Measurements from ENCODE around the gene COBLL1.

The COBLL1 gene

DNA sequence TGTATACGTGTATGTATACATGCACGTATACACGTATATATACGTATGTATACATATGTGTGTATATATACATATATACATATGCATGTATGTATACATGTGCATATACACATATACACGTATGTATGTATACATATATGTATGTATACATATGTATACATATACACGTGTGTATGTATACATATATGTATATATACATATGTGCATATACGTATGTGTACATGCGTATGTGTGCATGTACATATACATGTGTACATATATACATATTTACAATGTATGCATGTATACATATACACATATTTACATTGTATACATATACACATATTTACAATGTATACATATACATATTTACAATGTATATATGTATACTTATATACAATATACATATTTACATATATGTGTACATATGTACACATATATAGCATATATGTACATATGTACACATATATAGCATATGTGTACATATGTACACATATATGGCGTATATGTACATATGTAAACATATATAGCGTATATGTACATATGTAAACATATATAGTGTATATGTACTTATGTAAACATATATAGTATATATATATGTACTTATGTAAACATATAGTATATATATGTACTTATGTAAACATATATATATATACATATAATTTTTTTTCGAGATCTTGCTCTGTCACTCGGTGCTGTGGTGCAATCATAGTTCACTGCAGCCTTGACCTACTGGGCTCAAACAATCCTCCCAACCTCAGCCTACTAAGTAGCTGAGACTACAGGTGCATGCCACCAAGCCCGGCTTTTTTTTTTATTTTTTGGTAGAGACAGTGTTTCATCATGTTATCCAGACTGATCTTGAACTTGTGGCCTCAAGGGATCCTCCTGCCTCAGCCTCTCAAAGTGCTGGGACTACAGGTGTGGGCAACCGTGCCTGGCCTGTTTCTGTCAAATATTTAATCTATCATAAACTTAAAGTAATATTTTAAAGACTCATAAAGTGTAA is 23.2 kb downstream of the COBLL1 start:
- TF ChIP-seq SIN3A (IDR thresholded peaks at IDR 0.05; ENCODE audit: borderline replicate concordance, insufficient read depth, low read length) (no peak), FOXP2 (optimal IDR thresholded peaks at IDR 0.05; ENCODE audit: borderline replicate concordance, extremely low read depth, extremely low read length, insufficient read depth) (no peak), TAF1 (IDR thresholded peaks at IDR 0.05; ENCODE audit: borderline replicate concordance, insufficient read depth, low read length) (no peak), POLR2AphosphoS5 (IDR thresholded peaks at IDR 0.05; ENCODE audit: low read depth, low read length) (no peak)
- TF ChIP-seq, protein P1, sequence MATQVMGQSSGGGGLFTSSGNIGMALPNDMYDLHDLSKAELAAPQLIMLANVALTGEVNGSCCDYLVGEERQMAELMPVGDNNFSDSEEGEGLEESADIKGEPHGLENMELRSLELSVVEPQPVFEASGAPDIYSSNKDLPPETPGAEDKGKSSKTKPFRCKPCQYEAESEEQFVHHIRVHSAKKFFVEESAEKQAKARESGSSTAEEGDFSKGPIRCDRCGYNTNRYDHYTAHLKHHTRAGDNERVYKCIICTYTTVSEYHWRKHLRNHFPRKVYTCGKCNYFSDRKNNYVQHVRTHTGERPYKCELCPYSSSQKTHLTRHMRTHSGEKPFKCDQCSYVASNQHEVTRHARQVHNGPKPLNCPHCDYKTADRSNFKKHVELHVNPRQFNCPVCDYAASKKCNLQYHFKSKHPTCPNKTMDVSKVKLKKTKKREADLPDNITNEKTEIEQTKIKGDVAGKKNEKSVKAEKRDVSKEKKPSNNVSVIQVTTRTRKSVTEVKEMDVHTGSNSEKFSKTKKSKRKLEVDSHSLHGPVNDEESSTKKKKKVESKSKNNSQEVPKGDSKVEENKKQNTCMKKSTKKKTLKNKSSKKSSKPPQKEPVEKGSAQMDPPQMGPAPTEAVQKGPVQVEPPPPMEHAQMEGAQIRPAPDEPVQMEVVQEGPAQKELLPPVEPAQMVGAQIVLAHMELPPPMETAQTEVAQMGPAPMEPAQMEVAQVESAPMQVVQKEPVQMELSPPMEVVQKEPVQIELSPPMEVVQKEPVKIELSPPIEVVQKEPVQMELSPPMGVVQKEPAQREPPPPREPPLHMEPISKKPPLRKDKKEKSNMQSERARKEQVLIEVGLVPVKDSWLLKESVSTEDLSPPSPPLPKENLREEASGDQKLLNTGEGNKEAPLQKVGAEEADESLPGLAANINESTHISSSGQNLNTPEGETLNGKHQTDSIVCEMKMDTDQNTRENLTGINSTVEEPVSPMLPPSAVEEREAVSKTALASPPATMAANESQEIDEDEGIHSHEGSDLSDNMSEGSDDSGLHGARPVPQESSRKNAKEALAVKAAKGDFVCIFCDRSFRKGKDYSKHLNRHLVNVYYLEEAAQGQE (IDR thresholded peaks at IDR 0.05; ENCODE audit: insufficient read depth in 1 of 2, low read depth in 2 of 2, low read length in 2 of 2), result no peak

DNA sequence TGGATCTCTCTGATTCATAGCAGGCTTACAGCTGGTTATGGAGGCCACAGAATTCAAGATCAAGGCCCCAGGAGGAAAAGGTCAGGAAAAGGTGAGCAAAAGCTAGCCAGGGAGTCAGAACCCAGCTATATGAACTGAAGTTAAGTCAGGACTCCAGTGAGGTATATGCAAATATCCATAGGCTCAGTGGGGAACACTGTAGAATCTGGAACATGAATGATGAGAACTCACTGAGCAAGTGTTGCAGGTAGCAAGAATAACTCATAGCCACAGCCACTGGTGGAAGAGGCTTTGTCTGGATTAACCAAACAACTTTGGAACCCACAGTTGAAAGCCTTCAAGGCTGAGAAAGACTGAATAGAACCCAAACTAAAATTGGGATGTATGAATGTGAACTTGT is 24.7 kb downstream of the COBLL1 start:
- TF ChIP-seq SIN3A (IDR thresholded peaks at IDR 0.05; ENCODE audit: borderline replicate concordance, insufficient read depth, low read length), result no peak
- TF ChIP-seq, protein P1 (IDR thresholded peaks at IDR 0.05; ENCODE audit: insufficient read depth in 1 of 2, low read depth in 2 of 2, low read length in 2 of 2), result no peak
- TF ChIP-seq FOXP2 (optimal IDR thresholded peaks at IDR 0.05; ENCODE audit: borderline replicate concordance, extremely low read depth, extremely low read length, insufficient read depth), result no peak

DNA sequence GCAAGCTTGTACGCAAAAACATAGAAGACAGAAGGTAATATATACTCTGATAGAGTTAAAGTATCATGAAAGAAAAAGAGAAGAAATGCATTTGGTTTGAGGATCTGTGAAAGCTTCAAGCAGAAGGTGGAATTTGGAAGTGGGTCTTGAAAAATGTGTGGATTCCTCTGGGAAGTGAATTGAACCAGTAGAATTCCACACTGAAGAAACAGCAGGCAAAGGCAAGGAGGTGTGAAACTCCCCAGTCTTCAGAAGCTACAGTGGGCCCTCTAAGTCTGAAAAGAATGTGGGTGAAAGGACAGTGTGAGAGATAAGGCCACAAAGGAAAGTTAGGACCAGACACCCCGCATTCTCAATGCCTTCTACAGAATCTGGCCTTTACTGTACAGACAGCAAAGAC is 25.6 kb downstream of the COBLL1 start:
- no peak for TF ChIP-seq FOXP2 (optimal IDR thresholded peaks at IDR 0.05; ENCODE audit: borderline replicate concordance, extremely low read depth, extremely low read length, insufficient read depth)
- TF ChIP-seq POLR2AphosphoS5 (IDR thresholded peaks at IDR 0.05; ENCODE audit: low read depth, low read length), result no peak
- no peak for TF ChIP-seq SIN3A (IDR thresholded peaks at IDR 0.05; ENCODE audit: borderline replicate concordance, insufficient read depth, low read length)
- no peak for TF ChIP-seq TAF1 (IDR thresholded peaks at IDR 0.05; ENCODE audit: borderline replicate concordance, insufficient read depth, low read length)
- TF ChIP-seq, protein P1 (IDR thresholded peaks at IDR 0.05; ENCODE audit: insufficient read depth in 1 of 2, low read depth in 2 of 2, low read length in 2 of 2), result no peak

DNA sequence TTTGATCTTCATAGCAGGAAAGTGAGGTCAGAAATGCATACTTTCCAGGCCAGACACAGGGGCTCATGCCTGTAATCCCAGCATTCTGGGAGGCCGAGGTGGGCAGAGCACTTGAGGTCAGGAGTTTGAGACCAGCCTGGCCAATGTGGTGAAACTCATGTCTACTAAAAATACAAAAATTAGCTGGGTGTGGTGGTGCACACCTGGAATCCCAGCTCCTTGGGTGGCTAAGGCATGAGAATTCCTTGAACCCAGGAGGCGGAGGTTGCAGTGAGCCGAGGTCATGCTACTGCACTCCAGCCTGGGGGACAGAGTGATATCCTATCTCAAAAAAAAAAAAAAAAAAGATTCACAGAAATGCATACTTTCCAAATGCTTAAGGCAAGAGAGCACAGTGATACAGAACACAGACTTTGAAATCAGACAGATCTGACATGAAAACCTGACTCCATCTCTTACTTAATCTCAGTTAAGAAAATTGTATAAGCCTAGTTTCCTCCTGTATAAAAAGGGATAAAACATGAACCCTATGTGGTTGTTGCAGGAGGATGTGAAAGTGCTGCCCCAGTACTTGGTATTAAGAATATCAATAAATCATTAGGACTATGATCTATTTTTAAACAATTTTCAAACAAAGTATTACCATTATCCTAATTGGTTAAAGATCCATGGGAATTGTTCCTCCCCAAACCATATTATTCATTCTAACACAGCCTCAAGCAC is 26.4 kb downstream of the COBLL1 start:
- no peak for TF ChIP-seq FOXP2 (optimal IDR thresholded peaks at IDR 0.05; ENCODE audit: borderline replicate concordance, extremely low read depth, extremely low read length, insufficient read depth)

DNA sequence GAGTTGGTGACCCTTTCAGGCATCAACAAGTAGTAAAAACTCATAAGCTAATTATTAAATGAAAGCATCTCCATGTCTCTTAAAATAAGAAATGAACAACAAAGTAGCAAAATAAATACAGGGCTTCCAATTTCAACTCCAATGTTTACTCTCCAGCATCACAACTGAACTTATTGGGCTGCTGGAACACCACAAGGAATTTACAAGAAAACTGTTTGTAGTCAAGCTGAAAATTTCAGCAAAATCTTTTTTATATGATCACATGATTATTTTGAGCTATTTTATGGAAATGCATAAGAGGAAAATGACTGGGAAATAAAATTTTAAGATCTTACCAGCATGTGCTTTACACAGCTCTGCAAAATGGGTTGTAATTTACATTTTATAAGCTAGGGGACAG is 28.1 kb downstream of the COBLL1 start:
- TF ChIP-seq POLR2AphosphoS5 (IDR thresholded peaks at IDR 0.05; ENCODE audit: low read depth, low read length) (no peak), FOXP2 (optimal IDR thresholded peaks at IDR 0.05; ENCODE audit: borderline replicate concordance, extremely low read depth, extremely low read length, insufficient read depth) (no peak), SIN3A (IDR thresholded peaks at IDR 0.05; ENCODE audit: borderline replicate concordance, insufficient read depth, low read length) (no peak), TAF1 (IDR thresholded peaks at IDR 0.05; ENCODE audit: borderline replicate concordance, insufficient read depth, low read length) (no peak)
- TF ChIP-seq, protein P1 (IDR thresholded peaks at IDR 0.05; ENCODE audit: insufficient read depth in 1 of 2, low read depth in 2 of 2, low read length in 2 of 2), result no peak
